ENCODE data around the gene APMAP.

DNA sequence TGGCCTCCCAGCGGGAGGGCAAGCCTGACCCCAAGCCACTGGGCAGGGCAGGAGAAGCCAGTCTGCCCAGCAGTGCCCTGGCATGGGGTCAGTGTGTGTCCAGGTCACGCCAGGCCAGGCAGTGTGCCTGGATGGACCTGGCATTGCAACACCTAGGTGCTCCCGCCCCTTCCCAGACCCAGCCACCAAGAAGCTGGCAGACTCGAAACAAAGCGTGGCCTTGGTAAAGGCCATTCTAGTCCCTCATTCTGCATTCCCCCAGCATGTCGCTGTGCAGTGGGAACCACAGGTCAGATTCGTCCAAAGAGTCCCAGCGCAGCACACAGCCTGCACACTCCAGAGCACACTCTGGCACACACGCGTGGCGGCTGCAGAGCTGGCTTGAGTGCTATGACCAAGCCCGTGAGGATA is 19.3 kb upstream of the APMAP start:
- TF ChIP-seq MXI1 (IDR thresholded peaks at IDR 0.05; ENCODE audit: low read depth, low read length) (no peak), POLR2AphosphoS5 (IDR thresholded peaks at IDR 0.05; ENCODE audit: low read length) (no peak)
